Peyer's patch (tissue), 4 donors: ENCODE results near the gene FLACC1.
"Not testable (repeated sequence)": the region's sequence is repeated elsewhere in the genome, so short reads cannot be mapped to it uniquely, and the experiment has no call there.

ENCODE experiments used
- CTCF ChIP-seq, 6 experiments: fragments of 450-650 bp in 4 of 6; fragments of 200-600 bp in 2 of 6; sonication (generic) in 1 of 6; IDR thresholded peaks; one replicate each; pipeline ENCODE4 v1.5.1; 2017 to 2019; ENCODE audit warnings: antibody characterized with exemption in 6 of 6, mild to moderate bottlenecking in 3 of 6, moderate library complexity in 1 of 6
- POLR2A ChIP-seq, 2 donors: fragments of 450-650 bp; IDR thresholded peaks; one replicate each; pipeline ENCODE4 v1.5.1; 2017; ENCODE audit warnings: antibody characterized with exemption in 2 of 2, mild to moderate bottlenecking in 2 of 2, moderate library complexity in 2 of 2

- TF ChIP-seq CTCF, POLR2A (IDR thresholded peaks at IDR 0.05): not testable (repeated sequence)
Measured at GRCh38 chr2:201299929-201300328, 57.2 kb downstream of the FLACC1 start.
